Measurements from ENCODE around the gene GOLGA6D.
"Not testable (repeated sequence)": the region's sequence is repeated elsewhere in the genome, so short reads cannot be mapped to it uniquely, and the experiment has no call there.

The GOLGA6D gene

DNA sequence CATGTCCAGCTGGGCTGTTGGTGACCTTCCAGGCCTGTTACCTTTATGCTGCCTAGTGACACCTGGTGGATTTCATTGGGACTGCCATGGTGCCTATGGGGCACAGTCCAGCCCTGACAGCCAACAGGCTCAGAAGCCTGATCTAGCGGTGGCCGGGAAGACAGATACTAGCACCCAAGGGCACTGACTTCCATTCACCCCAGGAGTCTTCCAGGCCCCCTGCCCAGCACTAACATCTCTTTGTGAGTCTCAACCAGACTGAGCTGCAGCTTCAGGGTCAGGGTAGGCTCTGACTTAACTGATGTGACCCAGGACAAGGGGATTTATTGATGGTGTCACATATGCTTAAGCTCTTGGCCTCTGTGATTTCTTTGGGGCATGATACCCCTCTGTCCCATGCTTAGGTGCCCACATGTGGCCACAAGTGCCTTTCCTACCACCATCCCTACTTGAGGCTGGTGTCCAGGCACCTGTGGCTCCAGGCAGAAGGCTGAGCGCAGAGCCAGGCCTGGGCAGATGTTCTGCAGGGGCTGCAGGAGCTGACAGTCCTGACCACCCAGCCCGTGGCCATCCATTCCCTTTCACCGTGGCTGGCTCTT is 8.0 kb upstream of the GOLGA6D start:
- H3K4me2 ChIP-seq (ENCODE audit: insufficient read depth, low read length); H3K9ac ChIP-seq (ENCODE audit: low read depth, low read length); H2AFZ ChIP-seq (ENCODE audit: low read depth, low read length); H3K27me3 ChIP-seq (ENCODE audit: insufficient read depth, low read length, poor library complexity); H3K4me1 ChIP-seq (ENCODE audit: insufficient read depth, low read length); H3K79me2 ChIP-seq (ENCODE audit: insufficient read depth, low read length); H3K36me3 ChIP-seq (ENCODE audit: insufficient read depth, low read length); H3K27ac ChIP-seq (ENCODE audit: low read length); H4K20me1 ChIP-seq (ENCODE audit: insufficient read depth, low read length); H3K4me3 ChIP-seq (ENCODE audit: low read depth in 1 of 2, low read length in 2 of 2); H3K9me3 ChIP-seq (ENCODE audit: insufficient read depth, low read length, severe bottlenecking): not testable (repeated sequence)
- TF ChIP-seq, protein P1, sequence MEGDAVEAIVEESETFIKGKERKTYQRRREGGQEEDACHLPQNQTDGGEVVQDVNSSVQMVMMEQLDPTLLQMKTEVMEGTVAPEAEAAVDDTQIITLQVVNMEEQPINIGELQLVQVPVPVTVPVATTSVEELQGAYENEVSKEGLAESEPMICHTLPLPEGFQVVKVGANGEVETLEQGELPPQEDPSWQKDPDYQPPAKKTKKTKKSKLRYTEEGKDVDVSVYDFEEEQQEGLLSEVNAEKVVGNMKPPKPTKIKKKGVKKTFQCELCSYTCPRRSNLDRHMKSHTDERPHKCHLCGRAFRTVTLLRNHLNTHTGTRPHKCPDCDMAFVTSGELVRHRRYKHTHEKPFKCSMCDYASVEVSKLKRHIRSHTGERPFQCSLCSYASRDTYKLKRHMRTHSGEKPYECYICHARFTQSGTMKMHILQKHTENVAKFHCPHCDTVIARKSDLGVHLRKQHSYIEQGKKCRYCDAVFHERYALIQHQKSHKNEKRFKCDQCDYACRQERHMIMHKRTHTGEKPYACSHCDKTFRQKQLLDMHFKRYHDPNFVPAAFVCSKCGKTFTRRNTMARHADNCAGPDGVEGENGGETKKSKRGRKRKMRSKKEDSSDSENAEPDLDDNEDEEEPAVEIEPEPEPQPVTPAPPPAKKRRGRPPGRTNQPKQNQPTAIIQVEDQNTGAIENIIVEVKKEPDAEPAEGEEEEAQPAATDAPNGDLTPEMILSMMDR (IDR thresholded peaks at IDR 0.05; ENCODE audit: borderline replicate concordance, extremely low read depth, low read length, poor library complexity, severe bottlenecking): peak; percentile 37
- ATAC-seq (ENCODE audit: insufficient read depth, low read depth): peak; percentile 84
- DNase-seq: peak; percentile 62

DNA sequence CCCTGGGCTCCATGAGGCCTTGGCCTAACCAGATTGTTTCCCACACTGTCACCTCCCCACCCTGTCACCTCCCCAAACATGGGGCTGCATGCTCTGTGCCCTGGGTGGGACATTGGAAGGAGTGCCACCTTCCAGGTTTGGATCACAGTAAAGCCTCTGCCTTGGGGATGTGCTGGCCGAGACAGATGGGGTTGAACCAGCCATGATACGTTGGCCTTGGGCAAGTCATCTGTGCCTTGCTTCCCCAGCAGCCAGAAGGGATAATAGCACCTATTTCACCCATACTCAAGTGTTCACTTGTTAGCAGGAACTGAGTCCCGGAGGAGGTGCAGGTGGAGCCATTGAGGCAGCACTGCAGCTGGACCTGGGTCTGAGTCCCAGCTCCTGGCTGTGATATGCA is 7.0 kb upstream of the GOLGA6D start:
- not testable (repeated sequence) for H3K27ac ChIP-seq (ENCODE audit: low read length); H3K4me2 ChIP-seq (ENCODE audit: insufficient read depth, low read length); H3K79me2 ChIP-seq (ENCODE audit: insufficient read depth, low read length); H3K27me3 ChIP-seq (ENCODE audit: insufficient read depth, low read length, poor library complexity); H3K9me3 ChIP-seq (ENCODE audit: insufficient read depth, low read length, severe bottlenecking); H3K4me1 ChIP-seq (ENCODE audit: insufficient read depth, low read length); H3K36me3 ChIP-seq (ENCODE audit: insufficient read depth, low read length); H4K20me1 ChIP-seq (ENCODE audit: insufficient read depth, low read length); H2AFZ ChIP-seq (ENCODE audit: low read depth, low read length); H3K9ac ChIP-seq (ENCODE audit: low read depth, low read length); ATAC-seq (ENCODE audit: insufficient read depth, low read depth); H3K4me3 ChIP-seq (ENCODE audit: low read depth in 1 of 2, low read length in 2 of 2); DNase-seq

DNA sequence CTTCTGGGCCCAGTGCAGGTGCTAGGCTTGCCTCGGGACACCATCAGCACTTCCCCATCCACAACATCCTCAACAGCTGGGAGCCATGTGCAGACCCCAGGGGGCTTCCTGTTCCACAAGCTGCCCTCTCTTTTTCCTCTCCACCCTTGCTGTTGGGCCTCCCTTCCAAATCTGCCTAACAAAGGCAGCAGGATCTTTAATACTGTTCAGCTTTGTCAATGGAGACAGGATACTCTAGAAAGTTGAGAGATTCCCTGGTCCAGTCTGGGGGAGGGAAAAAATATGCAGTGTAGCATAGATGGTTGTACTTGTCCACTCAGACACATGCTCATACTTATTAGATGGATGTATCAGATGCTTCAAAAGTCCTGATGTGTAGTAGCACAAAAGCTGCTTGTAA is 4.1 kb upstream of the GOLGA6D start:
- H3K27ac ChIP-seq (ENCODE audit: low read length); H3K4me1 ChIP-seq (ENCODE audit: insufficient read depth, low read length); H2AFZ ChIP-seq (ENCODE audit: low read depth, low read length); H3K27me3 ChIP-seq (ENCODE audit: insufficient read depth, low read length, poor library complexity); ATAC-seq (ENCODE audit: insufficient read depth, low read depth); H4K20me1 ChIP-seq (ENCODE audit: insufficient read depth, low read length); DNase-seq; H3K9me3 ChIP-seq (ENCODE audit: insufficient read depth, low read length, severe bottlenecking); H3K4me3 ChIP-seq (ENCODE audit: low read depth in 1 of 2, low read length in 2 of 2); H3K79me2 ChIP-seq (ENCODE audit: insufficient read depth, low read length); H3K4me2 ChIP-seq (ENCODE audit: insufficient read depth, low read length); H3K9ac ChIP-seq (ENCODE audit: low read depth, low read length); H3K36me3 ChIP-seq (ENCODE audit: insufficient read depth, low read length): not testable (repeated sequence)

DNA sequence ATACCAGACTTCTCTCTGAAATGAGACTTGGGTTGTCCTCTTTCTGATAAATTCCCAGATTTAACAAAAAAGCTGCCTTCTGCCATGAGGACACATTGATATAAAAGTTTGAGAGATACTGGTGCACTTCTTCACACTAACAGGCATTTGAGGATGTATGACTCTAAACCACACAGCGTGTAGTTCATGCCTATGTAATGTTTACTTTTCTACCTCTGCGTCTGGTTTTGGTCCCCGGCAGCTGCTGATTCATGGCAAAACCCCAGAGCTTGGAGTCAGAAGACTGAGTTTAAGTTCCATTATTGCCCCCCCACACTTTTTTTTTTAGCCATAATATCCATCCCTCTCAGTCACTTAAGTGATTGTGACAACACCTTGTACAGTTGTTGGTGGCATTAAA is 1.5 kb downstream of the GOLGA6D start:
- not testable (repeated sequence) for ATAC-seq (ENCODE audit: insufficient read depth, low read depth); H3K4me1 ChIP-seq (ENCODE audit: insufficient read depth, low read length); DNase-seq; H3K4me3 ChIP-seq (ENCODE audit: low read depth in 1 of 2, low read length in 2 of 2); H3K4me2 ChIP-seq (ENCODE audit: insufficient read depth, low read length); H2AFZ ChIP-seq (ENCODE audit: low read depth, low read length); H3K36me3 ChIP-seq (ENCODE audit: insufficient read depth, low read length); H3K27ac ChIP-seq (ENCODE audit: low read length); H3K79me2 ChIP-seq (ENCODE audit: insufficient read depth, low read length); H4K20me1 ChIP-seq (ENCODE audit: insufficient read depth, low read length); H3K27me3 ChIP-seq (ENCODE audit: insufficient read depth, low read length, poor library complexity); H3K9ac ChIP-seq (ENCODE audit: low read depth, low read length); H3K9me3 ChIP-seq (ENCODE audit: insufficient read depth, low read length, severe bottlenecking)

DNA sequence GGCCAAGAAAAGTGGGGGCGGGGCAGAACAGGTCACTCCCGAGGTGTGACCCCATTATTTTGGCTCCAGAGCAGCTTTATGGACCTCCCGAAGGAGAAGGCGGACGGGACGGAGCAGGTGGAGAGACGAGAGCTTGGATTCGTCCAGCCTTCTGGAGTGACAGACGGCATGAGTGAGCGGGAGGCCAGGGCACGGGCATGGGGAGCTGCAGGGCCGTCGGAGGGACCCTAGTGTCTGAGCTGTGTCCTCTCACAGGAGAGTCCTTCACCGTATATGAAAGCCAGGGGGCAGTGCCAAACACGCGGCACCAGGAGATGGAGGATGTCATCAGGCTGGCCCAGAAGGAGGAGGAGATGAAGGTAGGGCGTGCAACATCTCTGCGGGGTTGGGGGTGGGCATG is 11.0 kb downstream of the GOLGA6D start:
- H4K20me1 ChIP-seq (ENCODE audit: insufficient read depth, low read length); H3K79me2 ChIP-seq (ENCODE audit: insufficient read depth, low read length); H3K27ac ChIP-seq (ENCODE audit: low read length); H3K27me3 ChIP-seq (ENCODE audit: insufficient read depth, low read length, poor library complexity); H3K9me3 ChIP-seq (ENCODE audit: insufficient read depth, low read length, severe bottlenecking); H3K36me3 ChIP-seq (ENCODE audit: insufficient read depth, low read length); H3K4me1 ChIP-seq (ENCODE audit: insufficient read depth, low read length); H3K9ac ChIP-seq (ENCODE audit: low read depth, low read length); H3K4me2 ChIP-seq (ENCODE audit: insufficient read depth, low read length); H2AFZ ChIP-seq (ENCODE audit: low read depth, low read length); DNase-seq; ATAC-seq (ENCODE audit: insufficient read depth, low read depth); H3K4me3 ChIP-seq (ENCODE audit: low read depth in 1 of 2, low read length in 2 of 2): not testable (repeated sequence)

DNA sequence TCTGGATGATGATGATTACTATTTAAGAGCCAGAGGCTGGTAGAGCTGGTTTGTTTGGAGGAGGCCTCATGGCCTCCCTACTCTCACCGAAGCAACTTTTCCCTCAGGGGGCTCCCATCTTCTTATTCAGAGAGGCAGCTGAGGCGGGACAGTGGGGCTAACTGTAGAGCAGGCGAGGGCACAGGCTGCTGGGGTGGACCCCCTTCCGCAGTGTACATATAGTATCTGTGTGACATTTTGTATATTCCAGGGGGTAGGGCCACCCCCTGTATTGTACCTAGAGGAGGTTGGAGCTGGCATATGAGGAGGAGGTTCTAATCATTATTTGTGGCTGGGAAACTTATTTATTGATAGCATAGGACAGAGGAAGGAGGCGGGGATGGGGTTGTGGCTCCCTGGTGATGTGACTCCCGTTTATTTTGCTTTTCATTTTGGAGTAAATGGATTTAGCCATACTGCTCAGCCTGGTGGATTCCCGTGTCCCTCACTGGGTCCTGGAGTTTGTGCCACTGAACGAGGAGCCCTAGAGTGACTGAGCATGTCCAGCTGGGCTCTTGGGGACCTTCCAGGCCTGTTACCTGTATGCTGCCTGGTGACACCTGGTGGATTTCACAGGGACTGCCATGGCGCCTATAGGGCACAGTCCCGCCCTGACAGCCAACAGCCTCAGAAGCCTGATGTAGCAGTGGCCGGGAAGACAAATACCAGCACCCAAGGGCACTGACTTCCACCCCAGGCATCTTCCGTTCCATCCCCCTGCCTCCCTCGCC is 16.1 kb downstream of the GOLGA6D start:
- H3K4me2 ChIP-seq (ENCODE audit: insufficient read depth, low read length); DNase-seq; H3K4me3 ChIP-seq (ENCODE audit: low read depth in 1 of 2, low read length in 2 of 2); H3K4me1 ChIP-seq (ENCODE audit: insufficient read depth, low read length); H3K79me2 ChIP-seq (ENCODE audit: insufficient read depth, low read length); H3K27ac ChIP-seq (ENCODE audit: low read length); H4K20me1 ChIP-seq (ENCODE audit: insufficient read depth, low read length); H2AFZ ChIP-seq (ENCODE audit: low read depth, low read length); H3K27me3 ChIP-seq (ENCODE audit: insufficient read depth, low read length, poor library complexity); H3K9me3 ChIP-seq (ENCODE audit: insufficient read depth, low read length, severe bottlenecking); H3K9ac ChIP-seq (ENCODE audit: low read depth, low read length); H3K36me3 ChIP-seq (ENCODE audit: insufficient read depth, low read length): not testable (repeated sequence)
- ATAC-seq (ENCODE audit: insufficient read depth, low read depth): peak; percentile 62

Measured in DND-41 (cell line).